ENCODE results near the gene EPS8L3. TPM values are rescaled to one million over a fixed set of nuclear protein-coding genes. Genes with fewer than 3 reads are reported as not detected.

EPS8L3 gene
- polyA plus RNA-seq, 4 donors = 167 to 736 (median 401) TPM

- WGBS, 3 donors = 78 to 85% (median 83%) methylated on average over 6 of the region's 6 CpGs
- peaks cover 0 to 8% (median 0%) of the 10 kb centered on the region in 3 donors for H3K36me3 ChIP-seq (ENCODE audit: control insufficient read depth in 3 of 3, insufficient read depth in 2 of 3, low read depth in 1 of 3, low read length in 3 of 3)
- no peak for FAIRE-seq
Measured at GRCh38 chr1:109730666-109731065, 33.1 kb downstream of the EPS8L3 start.

GRCh38 chr1:109728870-109729269 lies 34.9 kb downstream of the EPS8L3 start:
- DNase-seq (peak; percentile 51 to 81), FAIRE-seq (no peak)
- 29 to 71% (median 45%) methylated on average over 7 of the region's 7 CpGs for WGBS, 3 donors
- no peaks in the 10 kb centered on the region for H3K27me3 ChIP-seq (ENCODE audit: control insufficient read depth in 3 of 3, insufficient read depth in 3 of 3, low read length in 3 of 3)
- peak overlapping the region in 1 of 3 donors; percentile 32 for H3K27ac ChIP-seq (ENCODE audit: low read depth in 1 of 3, low read length in 2 of 3)
- H3K9me3 ChIP-seq (ENCODE audit: control insufficient read depth in 2 of 2, insufficient read depth in 1 of 2, low read depth in 1 of 2, low read length in 1 of 2) = peaks cover 0 to 22% of the 10 kb centered on the region in 2 donors
- H3K4me3 ChIP-seq (ENCODE audit: low read depth in 1 of 3, low read length in 3 of 3) = no peak overlapping the region
- peaks cover 0 to 4% (median 0%) of the 10 kb centered on the region in 3 donors for H3K36me3 ChIP-seq (ENCODE audit: control insufficient read depth in 3 of 3, insufficient read depth in 2 of 3, low read depth in 1 of 3, low read length in 3 of 3)
- peaks cover 0 to 30% (median 2%) of the 10 kb centered on the region in 3 donors for H3K4me1 ChIP-seq (ENCODE audit: control insufficient read depth in 3 of 3, insufficient read depth in 2 of 3, low read depth in 1 of 3, low read length in 2 of 3)

More at GRCh38 chr1:109730666-109731065, 33.1 kb downstream of the EPS8L3 start:
- no peaks in the 10 kb centered on the region for H3K27me3 ChIP-seq (ENCODE audit: control insufficient read depth in 3 of 3, insufficient read depth in 3 of 3, low read length in 3 of 3)
- peaks cover 0 to 23% of the 10 kb centered on the region in 2 donors for H3K9me3 ChIP-seq (ENCODE audit: control insufficient read depth in 2 of 2, insufficient read depth in 1 of 2, low read depth in 1 of 2, low read length in 1 of 2)
- DNase-seq = no peak
- peaks cover 0 to 30% (median 2%) of the 10 kb centered on the region in 3 donors for H3K4me1 ChIP-seq (ENCODE audit: control insufficient read depth in 3 of 3, insufficient read depth in 2 of 3, low read depth in 1 of 3, low read length in 2 of 3)
- H3K4me3 ChIP-seq (ENCODE audit: low read depth in 1 of 3, low read length in 3 of 3) = no peak overlapping the region
- no peak overlapping the region for H3K27ac ChIP-seq (ENCODE audit: low read depth in 1 of 3, low read length in 2 of 3)

GRCh38 chr1:109726728-109727373 lies 36.9 kb downstream of the EPS8L3 start:
- FAIRE-seq = no peak

GRCh38 chr1:109726007-109726406 lies 37.7 kb downstream of the EPS8L3 start:
- H3K9me3 ChIP-seq (ENCODE audit: control insufficient read depth in 2 of 2, insufficient read depth in 1 of 2, low read depth in 1 of 2, low read length in 1 of 2) = peaks cover 0 to 16% of the 10 kb centered on the region in 2 donors
- H3K4me3 ChIP-seq (ENCODE audit: low read depth in 1 of 3, low read length in 3 of 3) = no peak overlapping the region
- H3K36me3 ChIP-seq (ENCODE audit: control insufficient read depth in 3 of 3, insufficient read depth in 2 of 3, low read depth in 1 of 3, low read length in 3 of 3) = no peaks in the 10 kb centered on the region
- H3K27me3 ChIP-seq (ENCODE audit: control insufficient read depth in 3 of 3, insufficient read depth in 3 of 3, low read length in 3 of 3) = no peaks in the 10 kb centered on the region
- DNase-seq (no peak), FAIRE-seq (no peak)
- H3K4me1 ChIP-seq (ENCODE audit: control insufficient read depth in 3 of 3, insufficient read depth in 2 of 3, low read depth in 1 of 3, low read length in 2 of 3) = peaks cover 0 to 12% (median 2%) of the 10 kb centered on the region in 3 donors
- WGBS, 3 donors = 77 to 90% (median 86%) methylated on average over 1 of the region's 1 CpG
- no peak overlapping the region for H3K27ac ChIP-seq (ENCODE audit: low read depth in 1 of 3, low read length in 2 of 3)

More at GRCh38 chr1:109726728-109727373, 36.9 kb downstream of the EPS8L3 start:
- Histone ChIP-seq H3K27ac (ENCODE audit: low read depth in 1 of 3, low read length in 2 of 3) (no peak overlapping the region), H3K9me3 (ENCODE audit: control insufficient read depth in 2 of 2, insufficient read depth in 1 of 2, low read depth in 1 of 2, low read length in 1 of 2) (peaks cover 0 to 16% of the 10 kb centered on the region in 2 donors), H3K4me3 (ENCODE audit: low read depth in 1 of 3, low read length in 3 of 3) (no peak overlapping the region), H3K4me1 (ENCODE audit: control insufficient read depth in 3 of 3, insufficient read depth in 2 of 3, low read depth in 1 of 3, low read length in 2 of 3) (peaks cover 0 to 13% (median 2%) of the 10 kb centered on the region in 3 donors), H3K27me3 (ENCODE audit: control insufficient read depth in 3 of 3, insufficient read depth in 3 of 3, low read length in 3 of 3) (no peaks in the 10 kb centered on the region), H3K36me3 (ENCODE audit: control insufficient read depth in 3 of 3, insufficient read depth in 2 of 3, low read depth in 1 of 3, low read length in 3 of 3) (no peaks in the 10 kb centered on the region)
- 82 to 88% (median 83%) methylated on average over 12 of the region's 12 CpGs for WGBS, 3 donors
- DNase-seq = no peak

GRCh38 chr1:109725510-109725909 lies 38.2 kb downstream of the EPS8L3 start:
- H3K4me1 ChIP-seq (ENCODE audit: control insufficient read depth in 3 of 3, insufficient read depth in 2 of 3, low read depth in 1 of 3, low read length in 2 of 3) = peaks cover 0 to 11% (median 2%) of the 10 kb centered on the region in 3 donors
- H3K36me3 ChIP-seq (ENCODE audit: control insufficient read depth in 3 of 3, insufficient read depth in 2 of 3, low read depth in 1 of 3, low read length in 3 of 3) = no peaks in the 10 kb centered on the region
- H3K9me3 ChIP-seq (ENCODE audit: control insufficient read depth in 2 of 2, insufficient read depth in 1 of 2, low read depth in 1 of 2, low read length in 1 of 2) = peaks cover 0 to 16% of the 10 kb centered on the region in 2 donors
- FAIRE-seq = no peak
- H3K27ac ChIP-seq (ENCODE audit: low read depth in 1 of 3, low read length in 2 of 3) = no peak overlapping the region
- no peak overlapping the region for H3K4me3 ChIP-seq (ENCODE audit: low read depth in 1 of 3, low read length in 3 of 3)
- DNase-seq = no peak
- WGBS, 3 donors = 81 to 88% (median 84%) methylated on average over 4 of the region's 4 CpGs
- H3K27me3 ChIP-seq (ENCODE audit: control insufficient read depth in 3 of 3, insufficient read depth in 3 of 3, low read length in 3 of 3) = no peaks in the 10 kb centered on the region

- no peak overlapping the region for H3K4me3 ChIP-seq (ENCODE audit: low read depth in 1 of 3, low read length in 3 of 3)
- H3K36me3 ChIP-seq (ENCODE audit: control insufficient read depth in 3 of 3, insufficient read depth in 2 of 3, low read depth in 1 of 3, low read length in 3 of 3) = no peaks in the 10 kb centered on the region
- H3K27me3 ChIP-seq (ENCODE audit: control insufficient read depth in 3 of 3, insufficient read depth in 3 of 3, low read length in 3 of 3) = no peaks in the 10 kb centered on the region
- FAIRE-seq (no peak), DNase-seq (no peak)
- H3K9me3 ChIP-seq (ENCODE audit: control insufficient read depth in 2 of 2, insufficient read depth in 1 of 2, low read depth in 1 of 2, low read length in 1 of 2) = peaks cover 0 to 16% of the 10 kb centered on the region in 2 donors
- 73 to 92% (median 86%) methylated on average over 4 to 5 of the region's 5 CpGs for WGBS, 3 donors
- peaks cover 0 to 11% (median 2%) of the 10 kb centered on the region in 3 donors for H3K4me1 ChIP-seq (ENCODE audit: control insufficient read depth in 3 of 3, insufficient read depth in 2 of 3, low read depth in 1 of 3, low read length in 2 of 3)
- no peak overlapping the region for H3K27ac ChIP-seq (ENCODE audit: low read depth in 1 of 3, low read length in 2 of 3)
Measured at GRCh38 chr1:109724933-109725332, 38.8 kb downstream of the EPS8L3 start.

GRCh38 chr1:109722908-109723691 lies 40.6 kb downstream of the EPS8L3 start:
- Histone ChIP-seq H3K4me3 (ENCODE audit: low read depth in 1 of 3, low read length in 3 of 3) (no peak overlapping the region), H3K36me3 (ENCODE audit: control insufficient read depth in 3 of 3, insufficient read depth in 2 of 3, low read depth in 1 of 3, low read length in 3 of 3) (no peaks in the 10 kb centered on the region), H3K9me3 (ENCODE audit: control insufficient read depth in 2 of 2, insufficient read depth in 1 of 2, low read depth in 1 of 2, low read length in 1 of 2) (peaks cover 0 to 16% of the 10 kb centered on the region in 2 donors), H3K27ac (ENCODE audit: low read depth in 1 of 3, low read length in 2 of 3) (no peak overlapping the region), H3K27me3 (ENCODE audit: control insufficient read depth in 3 of 3, insufficient read depth in 3 of 3, low read length in 3 of 3) (no peaks in the 10 kb centered on the region), H3K4me1 (ENCODE audit: control insufficient read depth in 3 of 3, insufficient read depth in 2 of 3, low read depth in 1 of 3, low read length in 2 of 3) (peaks cover 0 to 5% (median 0%) of the 10 kb centered on the region in 3 donors)
- DNase-seq (no peak), FAIRE-seq (no peak)
- whole genome bisulfite sequencing, 3 donors = 84 to 93% (median 90%) methylated on average over 7 of the region's 7 CpGs

GRCh38 chr1:109721971-109722370 lies 41.8 kb downstream of the EPS8L3 start:
- peaks cover 0 to 5% (median 0%) of the 10 kb centered on the region in 3 donors for H3K4me1 ChIP-seq (ENCODE audit: control insufficient read depth in 3 of 3, insufficient read depth in 2 of 3, low read depth in 1 of 3, low read length in 2 of 3)
- H3K4me3 ChIP-seq (ENCODE audit: low read depth in 1 of 3, low read length in 3 of 3) = no peak overlapping the region
- no peaks in the 10 kb centered on the region for H3K36me3 ChIP-seq (ENCODE audit: control insufficient read depth in 3 of 3, insufficient read depth in 2 of 3, low read depth in 1 of 3, low read length in 3 of 3)
- FAIRE-seq = no peak
- 94 to 98% (median 96%) methylated on average over 1 of the region's 1 CpG for WGBS, 3 donors
- H3K27me3 ChIP-seq (ENCODE audit: control insufficient read depth in 3 of 3, insufficient read depth in 3 of 3, low read length in 3 of 3) = no peaks in the 10 kb centered on the region
- peaks cover 0 to 11% of the 10 kb centered on the region in 2 donors for H3K9me3 ChIP-seq (ENCODE audit: control insufficient read depth in 2 of 2, insufficient read depth in 1 of 2, low read depth in 1 of 2, low read length in 1 of 2)
- H3K27ac ChIP-seq (ENCODE audit: low read depth in 1 of 3, low read length in 2 of 3) = no peak overlapping the region
- DNase-seq = no peak
